ENCODE data around the gene GLT8D2.

DNA sequence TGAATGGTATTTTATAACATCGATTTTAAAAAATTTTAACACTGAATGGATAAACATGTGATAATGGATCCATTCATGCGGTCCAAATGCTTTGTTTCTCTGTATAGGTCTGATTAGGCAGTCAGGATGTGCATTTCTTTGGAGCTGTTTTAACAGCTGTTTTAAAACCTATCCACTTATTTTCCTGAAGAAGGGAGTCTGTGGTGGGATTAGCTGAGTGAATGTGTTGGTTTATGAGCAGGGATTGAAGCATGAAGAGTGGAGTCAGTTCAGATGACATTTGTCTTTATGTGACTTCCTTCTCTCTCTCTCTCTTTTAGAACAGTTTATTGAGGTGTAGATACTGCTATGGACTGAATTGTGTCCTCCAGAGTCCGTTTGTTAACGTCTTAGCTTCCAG, 37.7 kb downstream of the GLT8D2 start:
- TF ChIP-seq, protein P1, sequence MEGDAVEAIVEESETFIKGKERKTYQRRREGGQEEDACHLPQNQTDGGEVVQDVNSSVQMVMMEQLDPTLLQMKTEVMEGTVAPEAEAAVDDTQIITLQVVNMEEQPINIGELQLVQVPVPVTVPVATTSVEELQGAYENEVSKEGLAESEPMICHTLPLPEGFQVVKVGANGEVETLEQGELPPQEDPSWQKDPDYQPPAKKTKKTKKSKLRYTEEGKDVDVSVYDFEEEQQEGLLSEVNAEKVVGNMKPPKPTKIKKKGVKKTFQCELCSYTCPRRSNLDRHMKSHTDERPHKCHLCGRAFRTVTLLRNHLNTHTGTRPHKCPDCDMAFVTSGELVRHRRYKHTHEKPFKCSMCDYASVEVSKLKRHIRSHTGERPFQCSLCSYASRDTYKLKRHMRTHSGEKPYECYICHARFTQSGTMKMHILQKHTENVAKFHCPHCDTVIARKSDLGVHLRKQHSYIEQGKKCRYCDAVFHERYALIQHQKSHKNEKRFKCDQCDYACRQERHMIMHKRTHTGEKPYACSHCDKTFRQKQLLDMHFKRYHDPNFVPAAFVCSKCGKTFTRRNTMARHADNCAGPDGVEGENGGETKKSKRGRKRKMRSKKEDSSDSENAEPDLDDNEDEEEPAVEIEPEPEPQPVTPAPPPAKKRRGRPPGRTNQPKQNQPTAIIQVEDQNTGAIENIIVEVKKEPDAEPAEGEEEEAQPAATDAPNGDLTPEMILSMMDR (IDR thresholded peaks at IDR 0.05; ENCODE audit: insufficient read depth, low read length): no peak
- no peak for TF ChIP-seq REST (IDR thresholded peaks at IDR 0.05; ENCODE audit: insufficient replicate concordance, low read depth)
- TF ChIP-seq POLR2AphosphoS5 (IDR thresholded peaks at IDR 0.05; ENCODE audit: low read depth): no peak
- TF ChIP-seq GABPA (IDR thresholded peaks at IDR 0.05; ENCODE audit: low read depth): no peak
- no peak for TF ChIP-seq SPI1 (IDR thresholded peaks at IDR 0.05; ENCODE audit: borderline replicate concordance, low read depth)
